OCI-LY7 (cell line): Measurements from ENCODE around the gene SPATA2. TPM values are rescaled to one million over a fixed set of nuclear protein-coding genes. Genes with fewer than 3 reads are reported as not detected.

ENCODE experiments used
- BruUV-seq: library from RNA; stranded (reverse); fragments of 400-500 nt; replicated peaks from 2 replicates; lab custom pipeline; 2021; lab: Mats Ljungman, UMichigan
- CTCF ChIA-PET: fragments of 300-600 bp; sonication (Branson Sonifier 250); formaldehyde crosslinking; loops from one replicate; lab custom pipeline; 2022; ENCODE audit warnings: antibody characterized with exemption; ENCODE audit not compliant: unreplicated experiment; lab: Charles Lee
- POLR2A ChIA-PET: fragments of 300-600 bp; sonication (Branson Sonifier 250); formaldehyde crosslinking; loops from one replicate; lab custom pipeline; 2022; ENCODE audit warnings: antibody characterized with exemption; lab: Charles Lee
- DNase-seq: peaks from one replicate; pipeline ENCODE4 v3.0.0-alpha.2; 2015; ENCODE audit warnings: low spot score
- H2AFZ ChIP-seq: fragments of 200-600 bp; sonication (generic), shearing (Covaris generic); 2 replicates; pipeline ENCODE4 v1.6.1; 2014; ENCODE audit warnings: mild to moderate bottlenecking, antibody characterized with exemption, low read length, moderate library complexity
- H3K27ac ChIP-seq: fragments of 200-600 bp; sonication (generic); 2 replicates; pipeline ENCODE4 v1.5.1; 2014; ENCODE audit warnings: mixed run types, low read depth, mild to moderate bottlenecking, moderate library complexity, low read length, inconsistent platforms; ENCODE audit not compliant: poor library complexity, severe bottlenecking
- H3K36me3 ChIP-seq: fragments of 200-600 bp; sonication (generic); 2 replicates; pipeline ENCODE4 v1.6.1; 2014; ENCODE audit warnings: mild to moderate bottlenecking, antibody characterized with exemption, low read length, moderate library complexity, mixed read lengths; ENCODE audit not compliant: insufficient read depth
- H3K4me1 ChIP-seq: fragments of 200-600 bp; sonication (generic); 2 replicates; pipeline ENCODE4 v1.5.1; 2014; ENCODE audit warnings: mild to moderate bottlenecking, low read length; ENCODE audit not compliant: insufficient read depth, poor library complexity, severe bottlenecking
- H3K4me2 ChIP-seq: fragments of 200-600 bp; sonication (generic); 2 replicates; pipeline ENCODE4 v1.6.1; 2014; ENCODE audit warnings: mild to moderate bottlenecking, low read length
- H3K4me3 ChIP-seq: fragments of 200-600 bp; sonication (generic); 2 replicates; pipeline ENCODE4 v1.5.1; 2014; ENCODE audit warnings: mild to moderate bottlenecking, low read depth, low read length; ENCODE audit not compliant: poor library complexity, severe bottlenecking
- H3K79me2 ChIP-seq: fragments of 200-600 bp; sonication (generic); 2 replicates; pipeline ENCODE4 v1.6.1; 2016; ENCODE audit warnings: low read depth, mild to moderate bottlenecking, low read length, moderate library complexity, mixed read lengths; ENCODE audit not compliant: insufficient read depth
- H3K9me2 ChIP-seq: fragments of 200-600 bp; sonication (generic); 2 replicates; pipeline ENCODE4 v1.6.1; 2016; ENCODE audit warnings: mild to moderate bottlenecking, low read length, mixed read lengths; ENCODE audit not compliant: insufficient read depth
- H3K9me3 ChIP-seq: fragments of 200-600 bp; sonication (generic); 2 replicates; pipeline ENCODE4 v1.6.1; 2014; ENCODE audit warnings: mild to moderate bottlenecking, mixed run types, low read length, mixed read lengths
- H4K20me1 ChIP-seq: fragments of 200-600 bp; sonication (generic); 2 replicates; pipeline ENCODE4 v1.6.1; 2014; ENCODE audit warnings: mild to moderate bottlenecking, antibody characterized with exemption, low read length, moderate library complexity, mixed read lengths; ENCODE audit not compliant: insufficient read depth
- EZH2phosphoT487 ChIP-seq: fragments of 200-600 bp; sonication (generic); IDR thresholded peaks from 2 replicates; pipeline ENCODE4 v1.6.1; 2018; ENCODE audit warnings: low read depth, borderline replicate concordance, mild to moderate bottlenecking, mixed run types, antibody characterized with exemption, low read length, moderate library complexity, mixed read lengths
- intact Hi-C: fragments of 100-400 bp; cut with micrococcal nuclease; formaldehyde crosslinking; loops from one replicate; pipeline ENCODE4 v1.10.0; 2022; ENCODE audit not compliant: unreplicated experiment
- total RNA-seq, 2 experiments: library from RNA; depleted of rRNA in 1 of 2; stranded (reverse); fragments of >200 nt in 1 of 2; shearing (Covaris generic) in 1 of 2; gene quantifications; 2 replicates each; pipeline ENCODE4 v1.2.3, GENCODE V29; 2014 to 2022
- TF ChIP-seq, protein P1 (sequence below): fragments of 200-600 bp; sonication (generic); conservative IDR thresholded peaks from 2 replicates; pipeline ENCODE4 v1.5.1; 2014; ENCODE audit warnings: mild to moderate bottlenecking, antibody characterized with exemption, low read length, moderate library complexity, mixed read lengths

SPATA2 gene
- total RNA-seq, 2 experiments from 2014 or later: 3.9 to 8.1 TPM

DNA sequence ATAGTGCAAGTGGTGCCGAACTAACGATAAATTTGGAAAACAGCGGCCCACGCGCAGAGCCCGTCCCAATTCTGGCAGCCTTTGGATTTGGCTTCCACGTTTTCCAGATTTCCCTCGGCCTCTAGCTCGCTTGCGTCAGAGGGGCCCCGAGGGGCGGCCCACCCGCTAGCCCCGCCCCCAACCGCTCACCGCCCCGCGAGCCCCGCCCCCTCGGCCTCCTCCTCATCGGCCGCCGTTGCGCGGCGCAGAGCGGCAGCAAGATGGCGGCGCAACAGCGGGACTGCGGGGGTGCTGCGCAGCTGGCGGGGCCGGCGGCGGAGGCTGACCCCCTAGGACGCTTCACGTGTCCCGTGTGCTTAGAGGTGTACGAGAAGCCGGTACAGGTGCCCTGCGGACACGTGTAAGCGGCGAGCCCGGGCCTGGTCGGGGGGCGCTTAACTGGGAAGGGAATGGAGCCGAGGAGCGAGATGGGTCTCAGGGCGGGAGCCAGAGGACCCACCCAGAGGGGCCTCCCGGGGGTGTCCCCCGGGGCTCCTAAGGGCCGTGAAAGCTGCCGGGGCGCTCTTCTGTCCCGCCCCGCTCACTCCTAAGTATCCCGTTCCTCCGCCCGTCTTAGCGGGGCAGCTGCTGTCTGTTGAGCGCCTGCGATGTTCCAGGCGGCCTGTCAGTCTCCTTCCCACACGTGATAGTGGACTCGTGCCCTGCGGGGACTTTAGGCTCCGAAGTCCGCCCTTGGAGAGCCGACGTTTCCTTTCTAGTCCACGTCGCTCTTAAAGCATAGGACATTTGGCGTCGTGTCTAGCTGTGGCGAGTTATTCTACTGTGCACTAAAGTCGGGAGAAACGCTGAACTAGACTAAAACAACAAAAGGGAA lies 21.1 kb upstream of the SPATA2 start, which contains the start of gene RNF114:
Gene RNF114 (plus strand): TSS at position 245 of the 874 bp plus-strand sequence. CDS start 16 bp downstream, at position 261.
- TF ChIP-seq, protein P1, sequence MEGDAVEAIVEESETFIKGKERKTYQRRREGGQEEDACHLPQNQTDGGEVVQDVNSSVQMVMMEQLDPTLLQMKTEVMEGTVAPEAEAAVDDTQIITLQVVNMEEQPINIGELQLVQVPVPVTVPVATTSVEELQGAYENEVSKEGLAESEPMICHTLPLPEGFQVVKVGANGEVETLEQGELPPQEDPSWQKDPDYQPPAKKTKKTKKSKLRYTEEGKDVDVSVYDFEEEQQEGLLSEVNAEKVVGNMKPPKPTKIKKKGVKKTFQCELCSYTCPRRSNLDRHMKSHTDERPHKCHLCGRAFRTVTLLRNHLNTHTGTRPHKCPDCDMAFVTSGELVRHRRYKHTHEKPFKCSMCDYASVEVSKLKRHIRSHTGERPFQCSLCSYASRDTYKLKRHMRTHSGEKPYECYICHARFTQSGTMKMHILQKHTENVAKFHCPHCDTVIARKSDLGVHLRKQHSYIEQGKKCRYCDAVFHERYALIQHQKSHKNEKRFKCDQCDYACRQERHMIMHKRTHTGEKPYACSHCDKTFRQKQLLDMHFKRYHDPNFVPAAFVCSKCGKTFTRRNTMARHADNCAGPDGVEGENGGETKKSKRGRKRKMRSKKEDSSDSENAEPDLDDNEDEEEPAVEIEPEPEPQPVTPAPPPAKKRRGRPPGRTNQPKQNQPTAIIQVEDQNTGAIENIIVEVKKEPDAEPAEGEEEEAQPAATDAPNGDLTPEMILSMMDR: no peak
- TF ChIP-seq EZH2phosphoT487: no peak
- H3K27ac ChIP-seq: peak within 1 kb of the TSS; percentile 41
- no peaks in the 10 kb centered on the region for H3K9me2 ChIP-seq
- peaks cover 52% of the 10 kb centered on the region for H3K4me1 ChIP-seq
- intact Hi-C loops: loop anchor here (1.0 to 5.0 kb wide), 2 partner anchors 21 to 216 kb away; partner anchors contain the start of genes PEDS1 and SPATA2
- H4K20me1 ChIP-seq: peaks cover 16% of the 10 kb centered on the region; the same call in 1 of the 2 replicates
- peaks cover 42% of the 10 kb centered on the region for H3K79me2 ChIP-seq
- H3K4me2 ChIP-seq: peak within 1 kb of the TSS; percentile 96
- peak within 1 kb of the TSS; percentile 86 for H3K4me3 ChIP-seq
- DNase-seq: peak; percentile 96
- peak within 1 kb of the TSS; percentile 86 for H2AFZ ChIP-seq
- BruUV-seq: no TSS peak
- ChIA-PET CTCF (interaction anchor here (1.2 kb wide), 1 partner anchor 20 kb away, joined by 3 read pairs; no protein-coding TSS in a partner anchor), POLR2A (interaction anchor here (0.8 to 1.9 kb wide), 9 partner anchors 9 to 310 kb away, joined by 3 to 12 read pairs (median 3); partner anchors contain the start of gene SPATA2)
- no peaks in the 10 kb centered on the region for H3K9me3 ChIP-seq
- peaks cover 21% of the 10 kb centered on the region for H3K36me3 ChIP-seq

DNA sequence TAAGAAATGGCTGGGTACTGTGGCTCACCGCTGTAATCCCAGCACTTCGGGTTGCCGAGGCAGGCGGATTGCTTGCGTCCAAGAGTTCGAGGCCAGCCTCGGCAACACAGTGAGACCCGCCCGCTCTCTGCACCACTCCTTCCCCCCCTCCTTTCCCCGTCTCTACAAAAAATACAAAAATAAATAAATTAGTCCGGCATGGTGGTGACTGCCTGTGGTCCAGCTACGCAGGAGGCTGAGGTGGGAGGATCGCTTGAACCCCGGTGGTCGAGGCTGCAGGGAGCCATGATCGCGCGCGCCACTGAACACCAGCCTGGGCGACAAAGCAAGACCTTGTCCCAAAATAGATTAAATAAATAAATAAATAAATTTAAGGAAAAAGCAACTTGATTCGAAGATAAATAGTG lies 20.4 kb upstream of the SPATA2 start:
- ChIA-PET POLR2A (interaction anchor here (0.8 to 1.9 kb wide), 7 partner anchors 9 to 309 kb away, joined by 3 to 12 read pairs (median 3); partner anchors contain the start of gene SPATA2), CTCF (interaction anchor here (0.8 to 1.2 kb wide), 2 partner anchors 20 to 44 kb away, joined by 3 read pairs; no protein-coding TSS in a partner anchor)
- Histone ChIP-seq H3K9me2 (no peaks in the 10 kb centered on the region), H3K79me2 (peaks cover 40% of the 10 kb centered on the region), H3K4me1 (peaks cover 52% of the 10 kb centered on the region), H4K20me1 (peaks cover 16% of the 10 kb centered on the region; the same call in 1 of the 2 replicates), H2AFZ (peak overlapping the region; percentile 86), H3K4me3 (peak overlapping the region; percentile 86), H3K27ac (peak overlapping the region; percentile 41), H3K4me2 (peak overlapping the region; percentile 67), H3K9me3 (no peaks in the 10 kb centered on the region), H3K36me3 (peaks cover 16% of the 10 kb centered on the region)
- TF ChIP-seq EZH2phosphoT487: no peak
- TF ChIP-seq, protein P1: no peak
- peak; percentile 39 for DNase-seq
- no TSS peak for BruUV-seq
- intact Hi-C loops: loop anchor here (1.0 to 5.0 kb wide), 2 partner anchors 20 to 217 kb away; partner anchors contain the start of genes PEDS1 and SPATA2
